ENCODE results near the gene MRPL33.
"Not testable (repeated sequence)": the region's sequence is repeated elsewhere in the genome, so short reads cannot be mapped to it uniquely, and the experiment has no call there.

The MRPL33 gene

DNA sequence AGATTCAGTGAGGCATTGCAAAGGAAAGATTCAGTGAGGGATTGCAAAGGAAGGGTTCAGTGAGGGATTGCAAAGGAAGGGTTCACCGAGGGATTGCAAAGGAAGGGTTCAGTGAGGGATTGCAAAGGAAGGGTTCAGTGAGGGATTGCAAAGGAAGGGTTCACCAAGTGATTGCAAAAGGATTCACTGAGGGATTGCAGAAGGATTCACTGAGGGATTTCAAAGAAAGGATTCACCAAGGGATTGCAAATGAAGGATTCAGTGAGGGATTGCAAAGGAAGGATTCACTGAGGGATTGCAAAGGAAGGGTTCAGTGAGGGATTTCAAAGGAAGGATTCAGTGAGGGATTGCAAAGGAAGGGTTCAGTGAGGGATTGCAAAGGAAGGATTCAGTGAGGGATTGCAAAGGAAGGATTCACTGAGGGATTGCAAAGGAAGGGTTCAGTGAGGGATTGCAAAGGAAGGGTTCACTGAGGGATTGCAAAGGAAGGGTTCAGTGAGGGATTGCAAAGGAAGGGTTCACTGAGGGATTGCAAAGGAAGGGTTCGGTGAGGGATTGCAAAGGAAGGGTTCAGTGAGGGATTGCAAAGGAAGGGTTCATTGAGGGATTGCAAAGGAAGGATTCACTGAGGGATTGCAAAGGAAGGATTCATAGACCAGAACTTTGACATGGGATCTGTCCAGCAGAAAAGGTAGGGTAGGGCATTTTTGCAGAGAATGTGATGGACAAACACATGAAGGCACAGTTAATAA, 22.5 kb upstream of the MRPL33 start:
- H3K27me3 ChIP-seq (ENCODE audit: control insufficient read depth in 1 of 2, insufficient read depth in 1 of 2, low read length in 2 of 2); H3K18ac ChIP-seq (ENCODE audit: low read depth in 1 of 2, low read length in 2 of 2); H3K9ac ChIP-seq (ENCODE audit: low read length); H3K4me1 ChIP-seq (ENCODE audit: control insufficient read depth, insufficient read depth, low read depth, low read length); H4K91ac ChIP-seq (ENCODE audit: low read length); H2BK120ac ChIP-seq (ENCODE audit: low read depth, low read length); H2BK5ac ChIP-seq (ENCODE audit: low read depth, low read length, poor library complexity, severe bottlenecking); H3K23ac ChIP-seq (ENCODE audit: low read length in 2 of 2); H3K14ac ChIP-seq (ENCODE audit: low read length in 2 of 2); H3K27ac ChIP-seq (ENCODE audit: low read length, poor library complexity, severe bottlenecking); H2AFZ ChIP-seq (ENCODE audit: low read depth, low read length); H3K4ac ChIP-seq (ENCODE audit: low read depth in 1 of 2, low read length in 2 of 2); H2BK15ac ChIP-seq (ENCODE audit: low read depth, poor library complexity, severe bottlenecking); H3K4me2 ChIP-seq (ENCODE audit: low read length, poor library complexity, severe bottlenecking); H3K4me3 ChIP-seq (ENCODE audit: insufficient read depth in 1 of 2, low read depth in 1 of 2, low read length in 2 of 2); H3K36me3 ChIP-seq (ENCODE audit: control insufficient read depth in 1 of 2, insufficient read depth in 2 of 2, low read depth in 1 of 2, low read length in 2 of 2); DNase-seq; H2BK12ac ChIP-seq (ENCODE audit: low read length in 2 of 2); H4K8ac ChIP-seq (ENCODE audit: low read length); H3K79me1 ChIP-seq (replicated peaks; ENCODE audit: low read length, poor library complexity, severe bottlenecking); H2AK5ac ChIP-seq (ENCODE audit: low read length, severe bottlenecking): not testable (repeated sequence)
- 91% methylated on average over 2 of the region's 2 CpGs for WGBS
- peaks cover 13% of the 10 kb centered on the region for H3K9me3 ChIP-seq (ENCODE audit: control insufficient read depth, low read length)

DNA sequence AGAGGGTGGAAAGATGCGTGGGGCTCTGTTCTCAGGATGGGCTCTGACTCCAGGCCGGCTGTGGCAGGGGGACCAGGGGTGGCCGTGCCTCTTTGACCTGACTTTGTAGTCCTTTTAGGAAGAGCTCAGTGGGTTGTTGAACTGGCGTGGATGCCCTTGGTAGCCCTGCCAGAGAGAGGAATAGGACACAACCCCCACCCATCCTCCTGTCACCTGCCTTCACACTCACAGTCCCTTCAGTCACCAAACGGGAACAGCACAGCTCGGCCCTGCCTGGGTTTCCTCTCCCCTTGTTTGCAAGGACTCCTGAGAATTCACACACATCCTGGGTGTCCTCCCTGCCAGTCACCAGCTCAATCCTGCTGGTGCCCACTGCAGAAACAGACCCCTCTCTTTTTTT, 20.1 kb upstream of the MRPL33 start:
- no peak overlapping the region for H2BK5ac ChIP-seq (ENCODE audit: low read depth, low read length, poor library complexity, severe bottlenecking)
- H3K4me3 ChIP-seq (ENCODE audit: insufficient read depth in 1 of 2, low read depth in 1 of 2, low read length in 2 of 2) = no peak overlapping the region
- peak overlapping the region in 1 of 2 experiments; percentile 49 for H2BK12ac ChIP-seq (ENCODE audit: low read length in 2 of 2)
- no peak overlapping the region for H3K27ac ChIP-seq (ENCODE audit: low read length, poor library complexity, severe bottlenecking)
- H3K23ac ChIP-seq (ENCODE audit: low read length in 2 of 2) = no peak overlapping the region
- WGBS = 98% methylated on average over 6 of the region's 6 CpGs
- H4K91ac ChIP-seq (ENCODE audit: low read length) = no peak overlapping the region
- H2BK15ac ChIP-seq (ENCODE audit: low read depth, poor library complexity, severe bottlenecking) = peak overlapping the region; percentile 26
- no peak overlapping the region for H3K9ac ChIP-seq (ENCODE audit: low read length)
- H3K4ac ChIP-seq (ENCODE audit: low read depth in 1 of 2, low read length in 2 of 2) = no peak overlapping the region
- DNase-seq = no peak
- H3K18ac ChIP-seq (ENCODE audit: low read depth in 1 of 2, low read length in 2 of 2) = no peak overlapping the region
- no peak overlapping the region for H2AFZ ChIP-seq (ENCODE audit: low read depth, low read length)
- no peaks in the 10 kb centered on the region for H3K36me3 ChIP-seq (ENCODE audit: control insufficient read depth in 1 of 2, insufficient read depth in 2 of 2, low read depth in 1 of 2, low read length in 2 of 2)
- no peak overlapping the region for H2BK120ac ChIP-seq (ENCODE audit: low read depth, low read length)
- H3K4me2 ChIP-seq (ENCODE audit: low read length, poor library complexity, severe bottlenecking) = no peak overlapping the region
- H2AK5ac ChIP-seq (ENCODE audit: low read length, severe bottlenecking) = no peak overlapping the region
- H3K9me3 ChIP-seq (ENCODE audit: control insufficient read depth, low read length) = peaks cover 13% of the 10 kb centered on the region
- peaks cover 4% of the 10 kb centered on the region for H3K4me1 ChIP-seq (ENCODE audit: control insufficient read depth, insufficient read depth, low read depth, low read length)
- no peak overlapping the region for H4K8ac ChIP-seq (ENCODE audit: low read length)
- no peaks in the 10 kb centered on the region for H3K79me1 ChIP-seq (replicated peaks; ENCODE audit: low read length, poor library complexity, severe bottlenecking)
- H3K27me3 ChIP-seq (ENCODE audit: control insufficient read depth in 1 of 2, insufficient read depth in 1 of 2, low read length in 2 of 2) = no peaks in the 10 kb centered on the region
- no peak overlapping the region for H3K14ac ChIP-seq (ENCODE audit: low read length in 2 of 2)

DNA sequence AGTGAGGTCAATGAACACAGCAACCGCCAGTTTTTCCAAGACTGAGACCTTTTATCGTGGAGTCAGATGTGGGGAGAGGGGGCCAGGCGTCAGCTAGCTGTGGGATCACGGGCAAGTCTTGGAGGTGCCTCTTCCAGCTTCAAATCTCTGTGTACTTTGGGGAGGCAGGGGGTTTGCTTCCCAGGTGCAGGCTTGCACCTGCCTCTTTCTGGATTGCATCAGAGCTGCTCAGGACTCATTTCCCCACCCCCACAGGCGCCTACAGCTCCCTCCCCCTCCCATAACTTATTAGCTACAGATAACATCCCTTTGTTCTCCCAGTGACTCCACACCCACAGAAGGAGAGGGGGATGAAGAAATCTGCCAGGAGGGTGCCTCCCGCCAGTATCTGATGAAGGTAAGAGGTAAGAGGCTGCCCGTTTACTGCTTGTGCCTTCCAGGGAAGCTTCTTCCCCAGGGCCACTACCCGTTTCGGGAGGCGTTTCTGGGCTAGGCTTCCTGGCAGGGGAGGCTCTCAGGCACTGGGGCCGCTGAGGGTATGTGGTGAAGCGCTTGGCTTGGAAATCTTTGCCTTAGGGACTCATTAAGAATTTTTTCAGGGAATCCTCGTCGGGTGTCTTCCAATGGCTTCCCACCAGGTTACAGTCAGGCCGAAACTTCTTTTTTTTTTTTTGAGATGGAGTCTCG, 18.8 kb upstream of the MRPL33 start:
- no peak for DNase-seq

DNA sequence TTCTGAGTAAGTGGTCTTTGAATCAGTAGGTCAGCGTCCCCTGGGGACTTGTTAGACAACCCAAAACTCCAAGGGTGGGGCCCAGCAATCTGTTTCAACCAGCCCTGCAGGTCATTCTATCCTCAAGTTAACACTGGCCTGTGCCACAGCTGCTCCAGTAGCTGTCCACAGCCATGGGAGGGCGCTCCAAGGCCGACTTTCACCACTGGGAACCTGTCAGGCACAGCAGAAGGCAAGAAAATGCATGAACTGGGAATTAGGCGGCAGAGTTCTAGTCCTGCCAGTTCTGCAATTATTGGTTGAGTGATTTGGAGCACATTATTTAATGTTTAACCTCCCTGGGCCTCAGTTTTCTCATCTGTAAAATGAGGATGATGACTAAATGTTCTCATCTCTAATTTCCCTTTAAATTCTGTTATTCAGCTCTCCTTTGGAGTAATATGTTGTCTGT, 17.4 kb upstream of the MRPL33 start:
- Histone ChIP-seq H4K8ac (ENCODE audit: low read length) (no peak overlapping the region), H2BK120ac (ENCODE audit: low read depth, low read length) (no peak overlapping the region), H4K91ac (ENCODE audit: low read length) (no peak overlapping the region), H3K36me3 (ENCODE audit: control insufficient read depth in 1 of 2, insufficient read depth in 2 of 2, low read depth in 1 of 2, low read length in 2 of 2) (no peaks in the 10 kb centered on the region), H3K4me1 (ENCODE audit: control insufficient read depth, insufficient read depth, low read depth, low read length) (peaks cover 4% of the 10 kb centered on the region), H3K4me2 (ENCODE audit: low read length, poor library complexity, severe bottlenecking) (no peak overlapping the region), H3K4me3 (ENCODE audit: insufficient read depth in 1 of 2, low read depth in 1 of 2, low read length in 2 of 2) (no peak overlapping the region), H3K9ac (ENCODE audit: low read length) (no peak overlapping the region), H2BK5ac (ENCODE audit: low read depth, low read length, poor library complexity, severe bottlenecking) (no peak overlapping the region), H2AK5ac (ENCODE audit: low read length, severe bottlenecking) (no peak overlapping the region), H3K27me3 (ENCODE audit: control insufficient read depth in 1 of 2, insufficient read depth in 1 of 2, low read length in 2 of 2) (no peaks in the 10 kb centered on the region), H3K4ac (ENCODE audit: low read depth in 1 of 2, low read length in 2 of 2) (no peak overlapping the region), H3K79me1 (replicated peaks; ENCODE audit: low read length, poor library complexity, severe bottlenecking) (no peaks in the 10 kb centered on the region), H2AFZ (ENCODE audit: low read depth, low read length) (no peak overlapping the region), H3K27ac (ENCODE audit: low read length, poor library complexity, severe bottlenecking) (no peak overlapping the region), H3K9me3 (ENCODE audit: control insufficient read depth, low read length) (peaks cover 3% of the 10 kb centered on the region), H2BK15ac (ENCODE audit: low read depth, poor library complexity, severe bottlenecking) (no peak overlapping the region), H3K14ac (ENCODE audit: low read length in 2 of 2) (no peak overlapping the region), H3K18ac (ENCODE audit: low read depth in 1 of 2, low read length in 2 of 2) (no peak overlapping the region), H3K23ac (ENCODE audit: low read length in 2 of 2) (no peak overlapping the region), H2BK12ac (ENCODE audit: low read length in 2 of 2) (no peak overlapping the region)
- peak; percentile 77 for DNase-seq
- WGBS = 10% methylated on average over 4 of the region's 4 CpGs

More for the DNA sequence above, 18.8 kb upstream of the MRPL33 start:
- no peak overlapping the region for H2BK5ac ChIP-seq (ENCODE audit: low read depth, low read length, poor library complexity, severe bottlenecking)
- no peak overlapping the region for H2BK120ac ChIP-seq (ENCODE audit: low read depth, low read length)
- no peaks in the 10 kb centered on the region for H3K36me3 ChIP-seq (ENCODE audit: control insufficient read depth in 1 of 2, insufficient read depth in 2 of 2, low read depth in 1 of 2, low read length in 2 of 2)
- peak overlapping the region; percentile 36 for H2AFZ ChIP-seq (ENCODE audit: low read depth, low read length)
- peaks cover 13% of the 10 kb centered on the region for H3K9me3 ChIP-seq (ENCODE audit: control insufficient read depth, low read length)
- 29% methylated on average over 14 of the region's 16 CpGs for WGBS
- H3K9ac ChIP-seq (ENCODE audit: low read length) = no peak overlapping the region
- peak overlapping the region in 1 of 2 experiments; percentile 37 for H3K18ac ChIP-seq (ENCODE audit: low read depth in 1 of 2, low read length in 2 of 2)
- H3K27me3 ChIP-seq (ENCODE audit: control insufficient read depth in 1 of 2, insufficient read depth in 1 of 2, low read length in 2 of 2) = no peaks in the 10 kb centered on the region
- peak overlapping the region in 1 of 2 experiments; percentile 79 for H2BK12ac ChIP-seq (ENCODE audit: low read length in 2 of 2)
- no peak overlapping the region for H4K91ac ChIP-seq (ENCODE audit: low read length)
- H4K8ac ChIP-seq (ENCODE audit: low read length) = no peak overlapping the region
- H3K4me3 ChIP-seq (ENCODE audit: insufficient read depth in 1 of 2, low read depth in 1 of 2, low read length in 2 of 2) = no peak overlapping the region
- no peak overlapping the region for H3K14ac ChIP-seq (ENCODE audit: low read length in 2 of 2)
- no peak overlapping the region for H3K27ac ChIP-seq (ENCODE audit: low read length, poor library complexity, severe bottlenecking)
- no peaks in the 10 kb centered on the region for H3K79me1 ChIP-seq (replicated peaks; ENCODE audit: low read length, poor library complexity, severe bottlenecking)
- no peak overlapping the region for H3K23ac ChIP-seq (ENCODE audit: low read length in 2 of 2)
- H3K4ac ChIP-seq (ENCODE audit: low read depth in 1 of 2, low read length in 2 of 2) = no peak overlapping the region
- peaks cover 4% of the 10 kb centered on the region for H3K4me1 ChIP-seq (ENCODE audit: control insufficient read depth, insufficient read depth, low read depth, low read length)
- H3K4me2 ChIP-seq (ENCODE audit: low read length, poor library complexity, severe bottlenecking) = no peak overlapping the region
- H2BK15ac ChIP-seq (ENCODE audit: low read depth, poor library complexity, severe bottlenecking) = peak overlapping the region; percentile 38
- H2AK5ac ChIP-seq (ENCODE audit: low read length, severe bottlenecking) = peak overlapping the region; percentile 18
